NCI-H2029 treated with DMSO at 0.1 percent for 48 hours (cell line): ENCODE data around the gene TBC1D1.

ENCODE experiments used
- DNase-seq: peaks from one replicate; lab custom pipeline; 2025; lab: John Stamatoyannopoulos, UW

The TBC1D1 gene

DNA sequence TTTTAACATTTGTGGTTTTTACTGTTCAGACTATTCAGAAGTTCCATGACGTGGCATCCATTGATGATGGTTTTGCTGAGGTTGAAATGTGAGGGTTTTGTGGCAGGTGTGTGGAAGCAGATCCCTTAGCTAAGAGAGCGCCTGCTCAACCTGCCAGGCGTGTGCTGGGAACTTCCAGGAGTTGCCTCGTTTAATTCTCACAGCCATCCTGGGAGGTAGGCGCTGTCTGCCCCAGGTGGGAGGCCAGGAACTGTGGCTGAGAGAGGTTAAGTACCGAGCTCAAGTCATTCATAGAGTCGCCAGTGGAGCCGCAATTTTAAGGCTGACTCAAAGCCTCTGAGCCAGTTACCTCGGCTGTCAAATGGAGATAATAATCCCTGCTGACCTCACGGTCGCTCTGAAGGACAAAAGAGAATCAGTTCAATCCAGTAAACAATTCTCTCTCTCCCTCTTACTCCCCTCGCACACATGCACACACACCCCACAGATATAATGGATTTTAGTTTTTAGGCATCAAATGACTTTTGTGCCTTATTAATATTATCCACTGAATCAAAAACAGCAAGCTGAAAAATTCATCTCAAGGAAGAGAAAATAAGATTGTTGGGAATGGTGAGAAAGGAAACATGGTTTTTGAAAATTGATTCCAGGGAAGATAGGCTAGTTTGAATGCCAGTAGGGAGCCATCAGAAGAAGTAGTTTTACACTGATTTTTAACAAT is 240.6 kb downstream of the TBC1D1 start:
- no peak for DNase-seq

DNA sequence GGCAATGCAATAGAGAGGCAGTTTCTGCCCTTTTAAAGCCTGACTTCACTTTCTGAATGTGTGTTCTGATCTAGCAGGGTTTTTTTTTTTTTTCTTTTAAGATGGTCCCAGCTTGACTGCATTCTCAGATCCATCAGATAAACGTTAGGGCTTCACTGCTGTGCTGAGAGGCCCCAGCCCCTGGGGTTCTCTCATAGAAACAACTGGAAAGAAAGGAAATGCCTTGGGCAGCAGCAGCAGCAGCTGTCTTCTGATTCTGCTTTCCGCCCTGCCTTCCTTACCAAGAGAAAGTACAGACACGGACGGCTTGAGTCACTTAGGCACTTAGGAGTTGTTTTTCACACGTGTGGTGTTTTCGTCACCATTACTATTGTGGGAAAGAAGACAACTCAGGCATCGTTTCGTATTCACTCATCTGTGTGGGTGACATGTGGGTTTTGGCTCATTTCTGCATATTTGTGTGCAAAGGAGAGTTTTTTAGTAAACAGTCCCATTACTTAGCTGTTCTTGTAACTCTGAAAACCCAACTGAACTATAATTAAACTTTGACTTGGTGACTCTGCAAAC is 241.3 kb downstream of the TBC1D1 start:
- DNase-seq: no peak

DNA sequence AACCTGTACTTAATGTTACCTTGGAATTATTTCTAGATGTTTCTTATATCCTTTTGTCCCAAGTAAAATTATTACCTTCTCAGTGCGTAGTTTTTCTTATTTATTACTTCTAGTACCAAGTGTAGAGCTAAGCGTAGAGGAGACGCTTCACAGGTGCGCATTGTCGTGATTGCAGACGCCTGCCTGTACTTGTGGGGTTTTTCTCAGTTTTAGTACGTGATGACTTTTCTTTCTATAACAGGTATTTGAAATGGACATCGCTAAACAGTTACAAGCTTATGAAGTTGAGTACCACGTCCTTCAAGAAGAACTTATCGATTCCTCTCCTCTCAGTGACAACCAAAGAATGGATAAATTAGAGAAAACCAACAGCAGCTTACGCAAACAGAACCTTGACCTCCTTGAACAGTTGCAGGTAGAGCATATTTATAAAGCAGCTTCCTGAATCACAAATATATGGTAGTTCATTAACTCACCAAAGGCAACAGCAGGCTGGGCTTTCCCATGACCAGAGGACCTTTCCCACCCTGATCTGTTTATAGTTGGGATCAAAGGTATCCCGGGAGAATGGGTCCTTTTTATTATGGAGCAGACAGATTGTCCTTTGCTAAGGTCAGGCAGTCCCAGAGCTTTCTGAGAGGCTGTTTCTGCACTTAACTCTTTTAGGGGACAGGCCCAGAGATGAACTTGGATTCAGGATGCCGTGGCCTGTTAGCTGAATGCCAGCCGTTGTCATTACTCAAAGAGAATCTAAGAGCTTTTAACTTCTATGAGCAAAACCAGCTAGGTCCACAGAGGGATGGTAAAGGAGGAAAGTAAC is 242.2 kb downstream of the TBC1D1 start:
- DNase-seq: no peak

DNA sequence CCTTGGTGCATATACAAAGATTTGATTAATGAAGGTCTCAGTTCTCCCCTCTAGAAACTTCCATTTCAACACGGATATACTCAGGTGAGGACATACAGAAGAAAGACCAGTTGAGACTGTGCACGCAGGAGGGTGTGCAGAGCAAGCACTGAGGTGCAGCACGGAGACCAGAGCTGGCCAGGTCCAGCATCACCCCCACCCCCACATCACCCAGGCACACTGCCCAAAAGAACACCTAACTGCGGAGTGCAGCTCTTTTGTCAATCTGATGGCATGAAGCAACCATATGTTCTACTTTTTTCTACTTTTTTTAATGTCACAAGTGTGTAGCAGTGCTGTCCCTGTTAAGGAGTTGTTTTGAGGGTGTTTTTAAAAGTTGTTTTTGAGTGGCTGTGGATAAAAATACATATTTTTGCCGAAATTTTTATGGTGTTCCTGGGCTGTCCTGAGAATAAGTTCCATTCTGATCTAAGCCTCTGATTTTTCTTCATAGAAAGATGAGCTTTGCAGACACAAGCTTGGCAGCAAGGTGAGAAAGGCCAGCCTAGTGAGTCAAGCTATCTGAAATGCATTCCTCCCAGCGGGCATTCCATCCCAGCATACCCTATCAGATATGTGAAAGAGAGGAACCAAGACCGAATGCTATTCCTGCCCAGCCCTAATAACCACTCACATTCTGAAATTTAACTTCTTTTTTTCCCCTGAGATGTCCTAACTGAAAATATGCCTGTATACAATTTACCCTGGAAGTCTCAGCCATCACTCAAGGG is 243.0 kb downstream of the TBC1D1 start:
- DNase-seq: no peak

DNA sequence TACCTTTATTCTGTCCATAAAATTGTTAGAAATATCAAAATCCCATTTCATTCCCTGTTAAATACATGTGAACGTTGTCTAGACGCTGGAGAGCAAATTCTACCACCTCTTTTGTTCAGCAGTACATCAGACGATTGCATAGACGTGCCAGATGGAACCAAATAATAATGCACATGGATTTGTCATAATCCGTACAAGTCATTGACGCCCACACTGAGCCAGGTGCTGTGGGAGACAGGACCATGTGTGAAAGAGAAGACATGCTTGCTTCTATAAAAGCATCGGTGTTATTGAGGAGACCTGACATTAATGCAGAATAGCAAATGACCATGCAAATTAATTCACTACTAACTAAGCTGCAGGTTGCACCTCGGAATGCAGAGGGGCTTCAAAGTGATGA is 244.3 kb downstream of the TBC1D1 start:
- no peak for DNase-seq

DNA sequence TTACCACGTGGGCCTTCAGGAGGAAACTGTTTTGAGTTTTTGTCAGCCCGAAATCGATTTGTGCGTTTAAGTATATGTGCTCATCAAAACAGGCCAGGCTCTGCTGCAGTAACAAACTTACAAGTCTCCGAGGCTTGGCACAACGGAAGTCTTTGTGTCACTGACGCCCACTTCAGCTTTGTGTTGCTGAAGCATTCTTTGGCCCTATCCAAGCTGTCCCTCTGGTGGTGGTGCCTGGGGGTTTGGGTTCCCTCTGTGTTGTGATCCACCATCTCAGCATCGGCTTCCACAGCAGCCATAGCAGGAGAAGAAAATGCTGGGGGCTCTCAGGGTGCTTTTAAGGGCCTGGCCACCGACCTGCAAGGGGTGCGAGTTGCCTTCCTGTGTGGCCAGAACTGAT is 245.7 kb downstream of the TBC1D1 start:
- no peak for DNase-seq

DNA sequence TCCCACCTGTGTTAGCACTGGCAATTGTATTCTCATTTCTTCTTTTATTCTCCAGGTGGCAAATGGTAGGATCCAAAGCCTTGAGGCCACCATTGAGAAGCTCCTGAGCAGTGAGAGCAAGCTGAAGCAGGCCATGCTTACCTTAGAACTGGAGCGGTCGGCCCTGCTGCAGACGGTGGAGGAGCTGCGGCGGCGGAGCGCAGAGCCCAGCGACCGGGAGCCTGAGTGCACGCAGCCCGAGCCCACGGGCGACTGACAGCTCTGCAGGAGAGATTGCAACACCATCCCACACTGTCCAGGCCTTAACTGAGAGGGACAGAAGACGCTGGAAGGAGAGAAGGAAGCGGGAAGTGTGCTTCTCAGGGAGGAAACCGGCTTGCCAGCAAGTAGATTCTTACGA is 246.2 kb downstream of the TBC1D1 start:
- DNase-seq: no peak

DNA sequence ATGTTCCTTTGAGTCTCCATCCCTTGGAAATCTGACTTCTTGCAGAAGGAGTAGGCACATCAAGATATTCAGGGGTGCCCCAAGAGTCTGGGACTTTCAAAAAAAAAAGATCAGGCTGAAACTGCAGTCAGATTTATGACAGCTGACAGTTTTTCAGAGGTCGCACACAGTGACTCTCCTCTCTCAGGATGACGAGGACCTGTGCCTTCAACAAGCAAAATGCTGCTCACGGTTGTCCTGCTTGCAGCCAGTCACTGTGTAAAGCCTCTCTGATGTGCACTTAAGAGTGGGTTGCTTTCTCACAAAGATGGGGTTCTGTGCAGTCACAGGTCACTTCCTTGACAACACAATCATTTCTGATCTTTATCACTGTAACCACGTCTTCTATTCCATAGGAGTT is 247.5 kb downstream of the TBC1D1 start:
- no peak for DNase-seq

DNA sequence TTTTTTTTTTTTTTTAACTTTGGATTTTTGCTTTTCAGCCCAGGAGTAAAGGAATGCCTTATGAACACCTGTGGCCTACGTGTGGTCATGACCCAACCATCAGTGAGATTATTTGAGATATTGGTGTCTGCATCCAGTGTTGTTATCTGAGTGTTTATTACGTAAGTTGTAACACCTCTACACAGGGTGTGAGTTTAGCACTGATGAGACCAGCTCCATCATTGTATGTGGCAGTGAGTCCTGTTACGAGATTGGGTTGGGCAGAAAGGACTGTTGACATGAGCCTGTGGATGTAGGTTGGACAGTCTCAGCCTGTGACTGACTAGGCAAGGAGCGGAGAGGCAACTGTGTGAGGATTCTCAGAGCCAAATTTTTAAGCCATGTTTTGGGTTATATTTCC is 248.3 kb downstream of the TBC1D1 start:
- DNase-seq: no peak

DNA sequence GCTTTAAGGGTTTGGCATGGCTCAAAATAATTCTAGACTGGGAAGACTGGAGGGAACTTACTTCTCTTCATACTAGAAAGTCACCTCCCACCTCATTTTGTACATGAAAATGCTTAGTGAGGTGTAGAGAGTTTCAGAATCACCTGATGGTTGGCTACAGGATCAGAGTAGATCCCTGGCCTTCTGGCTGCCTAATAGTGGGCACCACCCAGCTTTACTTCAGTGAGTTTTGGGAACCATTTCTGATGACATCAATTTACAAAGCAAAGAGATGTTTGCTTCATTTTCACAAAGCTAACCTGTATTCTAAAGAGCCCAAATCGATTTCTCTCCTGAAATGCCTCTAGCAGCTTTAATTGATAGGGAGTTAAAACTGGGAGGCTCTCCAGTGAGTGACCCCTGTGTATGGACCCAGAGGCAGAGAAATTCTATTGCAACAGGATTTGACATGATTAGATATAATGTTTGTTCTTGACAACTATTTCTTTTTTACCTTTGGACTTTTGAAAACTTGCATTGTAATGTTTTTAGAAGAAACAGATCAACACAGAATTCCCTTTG is 249.8 kb downstream of the TBC1D1 start:
- no peak for DNase-seq

DNA sequence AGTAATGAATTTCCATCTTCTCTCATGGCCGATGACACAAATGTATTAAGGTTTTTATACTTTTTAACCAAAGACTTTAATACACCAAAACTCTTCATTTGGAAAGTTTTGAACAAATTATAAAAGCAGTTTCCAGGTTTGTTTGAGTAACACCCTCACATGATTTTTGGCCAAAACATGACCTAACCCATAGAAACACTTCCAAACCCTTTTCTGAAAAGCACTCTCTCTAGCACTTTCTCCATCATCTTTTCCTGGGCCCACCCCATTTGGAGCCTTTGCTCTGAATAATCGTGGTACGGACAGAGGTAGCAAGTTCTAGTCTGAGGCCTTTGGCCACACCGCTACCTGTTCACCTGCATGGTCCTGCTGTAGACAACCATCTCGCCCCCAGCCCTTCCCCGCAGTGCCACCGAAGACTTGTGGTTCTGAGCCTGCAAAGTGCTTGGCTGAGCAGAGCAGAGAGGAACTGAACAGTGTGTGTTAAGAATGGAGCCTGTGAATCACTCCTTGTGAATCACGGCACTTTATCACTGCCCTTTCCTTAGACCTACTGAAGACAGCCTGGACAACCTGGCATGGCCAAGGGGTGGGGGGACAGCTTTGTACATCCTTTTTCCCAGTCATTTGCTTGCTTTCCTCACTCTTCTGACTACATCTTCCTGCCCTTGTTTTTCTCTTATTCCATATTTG is 251.1 kb downstream of the TBC1D1 start:
- no peak for DNase-seq

DNA sequence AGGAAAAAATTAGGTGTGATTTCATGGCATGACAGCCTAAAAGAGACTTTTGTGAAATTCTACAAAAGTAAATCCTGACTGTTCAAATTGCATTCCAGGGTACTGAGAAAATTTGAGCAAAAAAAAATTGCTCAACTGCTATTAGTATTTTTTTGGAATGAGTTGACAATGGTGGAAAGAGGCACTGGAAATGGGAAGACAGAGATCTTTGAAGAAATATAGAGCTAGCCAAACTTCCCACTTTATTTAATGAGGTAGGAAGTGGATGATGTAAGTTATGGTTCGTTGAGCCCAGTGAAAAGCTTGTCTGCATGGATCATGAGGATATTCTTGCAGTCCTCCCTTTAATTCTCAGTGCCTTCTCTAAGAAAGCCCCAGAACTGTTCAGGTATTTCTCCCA is 253.1 kb downstream of the TBC1D1 start:
- DNase-seq: no peak

DNA sequence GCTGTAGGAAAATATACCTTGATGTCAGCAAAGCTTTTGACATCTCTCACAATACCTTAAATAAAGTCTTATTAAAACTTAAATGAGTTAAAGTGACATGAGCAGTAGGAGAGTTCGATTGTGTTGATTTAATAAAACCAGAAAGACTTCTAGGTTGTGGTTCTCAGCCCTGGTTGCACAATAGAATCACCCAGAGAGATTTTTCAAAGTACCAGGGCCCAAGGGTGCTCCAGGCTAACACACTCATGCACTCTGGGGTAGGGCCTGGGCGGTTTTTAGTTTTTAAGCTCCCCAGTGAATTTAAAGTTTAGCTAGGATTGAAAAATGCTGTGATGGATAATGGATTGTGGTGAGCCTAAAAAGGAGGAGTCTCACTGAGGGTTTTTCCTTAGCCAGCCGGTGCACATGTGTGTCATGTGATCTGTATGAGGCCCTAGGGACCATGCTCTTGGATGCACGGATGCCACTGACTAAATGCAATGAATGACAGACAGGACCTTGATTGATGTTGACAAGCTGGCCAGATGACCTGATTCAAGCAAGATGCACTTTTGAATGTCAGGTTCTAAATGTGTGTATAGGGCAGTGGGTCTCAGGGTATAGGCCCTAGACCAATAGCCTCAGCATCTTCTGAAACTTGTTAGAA is 254.3 kb downstream of the TBC1D1 start:
- DNase-seq: no peak

DNA sequence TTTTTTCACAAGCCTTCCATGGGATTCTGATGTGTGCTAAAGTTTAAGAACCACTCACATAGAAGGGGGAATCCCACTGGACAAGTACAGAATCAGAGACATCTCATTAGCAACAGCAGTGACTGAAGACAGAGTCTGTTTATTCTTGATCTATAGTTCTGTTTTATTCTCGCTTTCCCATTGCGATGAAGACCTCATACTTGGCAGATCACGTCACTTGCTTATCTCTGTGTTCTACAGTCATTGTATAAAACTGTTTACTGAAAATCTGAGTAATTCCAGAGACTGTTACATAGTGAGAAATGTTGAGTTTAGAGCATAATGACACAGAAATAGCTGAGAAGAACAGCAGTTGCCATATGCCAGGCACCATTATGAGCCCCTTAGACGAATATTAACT is 254.9 kb downstream of the TBC1D1 start:
- no peak for DNase-seq

DNA sequence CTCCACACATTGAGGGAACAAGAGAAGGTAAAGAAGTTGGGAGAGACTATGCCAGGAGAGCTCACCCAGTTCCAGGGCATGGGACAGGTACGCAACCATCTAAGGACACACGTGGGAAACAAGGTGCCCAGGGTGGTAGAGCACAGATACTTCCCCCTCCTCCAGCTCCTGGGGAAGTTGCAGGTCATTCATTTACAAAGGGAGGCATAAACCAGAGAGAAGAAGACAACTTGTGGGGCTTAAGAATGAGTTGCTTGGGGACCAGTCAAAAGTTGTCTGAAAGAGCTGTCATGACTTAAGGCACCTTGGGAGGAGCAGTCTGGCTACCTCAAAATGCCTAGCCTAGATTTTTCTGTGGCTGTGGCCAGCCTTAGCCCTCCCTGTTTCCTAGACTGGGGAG is 255.5 kb downstream of the TBC1D1 start:
- no peak for DNase-seq

DNA sequence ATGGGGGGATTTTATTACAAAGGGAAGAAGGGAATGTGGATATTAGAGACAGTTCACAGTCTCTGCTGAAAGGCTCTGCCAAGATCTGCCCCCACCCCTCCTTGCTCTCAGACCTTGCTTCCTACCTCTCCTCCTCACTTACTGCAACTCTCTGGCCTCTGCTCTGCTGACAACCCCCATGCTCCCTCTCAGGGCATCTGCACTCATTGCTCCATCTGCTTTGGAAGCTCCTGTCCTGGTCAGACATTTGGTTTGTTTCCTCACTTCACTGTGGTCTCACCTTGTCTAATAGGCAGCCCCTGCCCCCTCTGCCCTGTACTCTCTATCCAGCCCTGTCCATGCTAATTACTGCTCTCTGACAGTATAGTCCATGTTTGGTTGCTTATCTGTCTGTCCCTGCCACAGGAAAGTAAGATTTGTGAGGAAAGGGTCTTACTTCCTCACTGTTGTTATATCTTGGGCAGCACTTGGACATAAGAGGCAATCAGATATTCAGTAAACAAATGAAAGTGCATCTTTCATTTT is 258.6 kb downstream of the TBC1D1 start:
- no peak for DNase-seq

DNA sequence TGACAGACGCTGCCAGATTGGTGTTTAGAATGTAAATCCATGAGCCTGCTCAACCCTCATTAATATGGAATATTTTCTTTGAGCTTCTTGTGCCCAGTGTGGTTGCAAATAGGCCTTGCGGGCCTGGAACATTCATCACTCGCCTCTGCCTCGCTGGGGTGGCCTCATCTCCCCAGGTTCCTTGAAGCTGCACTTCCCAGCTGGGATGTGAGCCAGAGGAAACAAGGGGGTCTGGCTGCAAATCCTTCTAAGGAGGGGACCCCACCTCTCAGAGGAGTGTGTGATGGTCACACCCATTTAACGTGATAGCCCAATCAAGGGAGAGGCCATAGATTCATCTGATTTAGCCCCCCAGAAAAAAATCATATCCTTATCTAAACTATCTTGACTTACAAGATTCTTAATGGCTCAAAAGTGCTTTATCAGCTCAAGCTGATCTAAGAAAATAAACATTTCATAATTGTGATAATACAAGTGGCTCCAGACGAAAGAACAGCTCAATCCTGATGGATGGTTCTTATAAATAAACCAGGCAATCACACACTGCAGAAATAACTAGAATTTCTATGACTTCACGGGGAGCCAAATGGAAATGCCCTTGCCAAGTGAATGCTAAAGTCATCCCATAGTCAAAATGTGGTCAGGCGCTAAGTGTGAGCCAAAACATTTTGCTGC is 259.2 kb downstream of the TBC1D1 start:
- no peak for DNase-seq

DNA sequence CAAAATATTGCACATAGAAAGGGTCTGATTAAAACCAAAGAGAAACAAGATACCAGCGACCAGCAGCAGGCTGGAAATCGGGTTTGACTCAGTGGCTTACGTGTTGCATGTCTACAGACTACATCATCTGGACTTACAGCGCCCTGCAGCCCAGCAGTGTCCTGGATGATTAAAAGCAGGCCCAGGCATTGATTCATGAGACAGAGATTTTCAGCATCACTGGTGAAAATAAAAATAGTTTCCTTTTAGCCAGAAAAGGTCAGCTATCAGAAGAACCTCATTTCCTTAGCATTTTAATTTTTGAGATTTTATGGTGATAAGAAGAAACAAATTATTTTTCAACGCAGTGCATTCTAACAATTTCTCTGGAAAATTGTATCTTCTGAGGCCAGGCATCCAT is 259.9 kb downstream of the TBC1D1 start:
- DNase-seq: no peak

DNA sequence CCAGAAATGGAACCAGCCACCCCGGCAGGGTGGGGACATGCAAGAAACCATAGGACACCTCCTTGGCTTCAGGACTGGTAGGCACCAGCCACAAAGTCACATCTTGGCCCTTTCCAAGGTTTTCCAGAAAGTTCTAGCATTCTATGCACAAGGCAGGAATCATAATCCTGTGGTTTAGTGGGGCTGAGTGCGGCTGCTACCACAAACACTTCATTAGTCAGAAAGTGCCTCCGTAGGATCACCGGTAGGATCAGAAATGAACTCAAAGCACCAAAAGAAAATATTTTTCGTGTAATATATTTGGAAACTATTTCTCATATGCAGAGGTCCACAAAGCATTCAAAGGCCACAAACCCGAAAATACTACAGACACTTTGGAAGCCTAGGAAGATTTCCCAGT is 261.0 kb downstream of the TBC1D1 start:
- no peak for DNase-seq

DNA sequence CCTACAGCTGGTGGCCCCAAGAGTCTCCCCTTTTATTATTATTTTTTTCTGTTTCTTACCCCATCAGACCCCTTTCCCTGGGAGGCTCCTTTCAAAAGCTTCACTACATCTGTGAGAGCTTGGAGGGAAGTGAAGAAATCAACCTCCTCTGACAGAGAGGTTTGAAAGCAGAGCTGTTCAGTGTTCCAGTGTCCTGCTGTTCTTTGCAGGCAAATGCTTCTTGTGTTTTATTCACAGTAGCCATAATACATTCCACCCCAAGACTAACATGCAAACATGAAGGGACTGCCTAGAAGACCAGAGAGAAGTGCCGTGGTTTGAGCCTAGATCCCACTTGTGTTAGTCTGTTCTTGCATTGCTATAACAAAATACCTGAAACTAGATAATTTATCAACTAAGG is 261.4 kb downstream of the TBC1D1 start:
- DNase-seq: no peak
